Natural killer cell (primary cell): ENCODE data around the gene CUX1. TPM values are rescaled to one million over a fixed set of nuclear protein-coding genes. Genes with fewer than 3 reads are reported as not detected.

Experiments used
- ATAC-seq, 3 donors: fragments of 150-1000 bp in 2 of 3; fragments of 200-7000 bp in 1 of 3; cut with Tn5 transposase; 1 replicate in 1 of 3; 2 replicates in 2 of 3; pipeline ENCODE4 v1.10.0; 2021; ENCODE audit warnings: mild to moderate bottlenecking in 2 of 3, moderate library complexity in 2 of 3
- DNase-seq, 2 donors: peaks; one replicate each; pipeline versions ENCODE4 v3.0.0 to v3.0.0-alpha.2; 2013 to 2021; ENCODE audit warnings: mixed read lengths in 1 of 2
- H3K27ac ChIP-seq: one replicate; pipeline ENCODE4 v1.5.1; 2013; ENCODE audit warnings: mild to moderate bottlenecking, low read length
- H3K27me3 ChIP-seq: one replicate; pipeline ENCODE4 v1.6.1; 2013; ENCODE audit warnings: low read length; ENCODE audit not compliant: control insufficient read depth, insufficient read depth
- H3K36me3 ChIP-seq: one replicate; pipeline ENCODE4 v1.6.1; 2013; ENCODE audit warnings: low read length; ENCODE audit not compliant: control insufficient read depth, insufficient read depth
- H3K4me1 ChIP-seq: one replicate; pipeline ENCODE4 v1.6.1; 2013; ENCODE audit warnings: low read length; ENCODE audit not compliant: control insufficient read depth, insufficient read depth
- H3K4me3 ChIP-seq: one replicate; pipeline ENCODE4 v1.5.1; 2013; ENCODE audit warnings: low read length
- H3K9me3 ChIP-seq: one replicate; pipeline ENCODE4 v1.6.1; 2013; ENCODE audit warnings: low read length; ENCODE audit not compliant: control insufficient read depth, insufficient read depth
- H3K27ac Mint-ChIP-seq, 2 donors: one replicate each; pipeline ENCODE4 v1.8.0; 2022; ENCODE audit warnings: mild to moderate bottlenecking in 2 of 2, mixed read lengths in 2 of 2, moderate library complexity in 1 of 2
- H3K27me3 Mint-ChIP-seq, 2 donors: one replicate each; pipeline ENCODE4 v1.8.0; 2022; ENCODE audit warnings: low read depth in 2 of 2, mixed read lengths in 2 of 2
- H3K36me3 Mint-ChIP-seq: one replicate; pipeline ENCODE4 v1.8.0; 2022; ENCODE audit warnings: mixed read lengths
- H3K4me1 Mint-ChIP-seq, 2 donors: one replicate each; pipeline ENCODE4 v1.8.0; 2022; ENCODE audit warnings: mixed read lengths in 2 of 2
- H3K4me3 Mint-ChIP-seq: one replicate; pipeline ENCODE4 v1.8.0; 2022; ENCODE audit warnings: mild to moderate bottlenecking, moderate library complexity, mixed read lengths
- H3K9me3 Mint-ChIP-seq, 2 donors: one replicate each; pipeline ENCODE4 v1.8.0; 2022; ENCODE audit warnings: mixed read lengths in 2 of 2
- WGBS: methylation state at CpG from one replicate; pipeline ENCODE4 v1.1.7; 2013; ENCODE audit warnings: missing lambda C conversion rate; ENCODE audit not compliant: insufficient coverage; 5-methylcytosine and 5-hydroxymethylcytosine counted together
- intact Hi-C: fragments of 100-400 bp; cut with micrococcal nuclease; formaldehyde crosslinking; loops from one replicate; pipeline ENCODE4 v1.14.2; 2022
- total RNA-seq, 4 donors: library from RNA; stranded (reverse); fragments of 120-200 nt in 1 of 4; gene quantifications; one replicate each; pipeline versions ENCODE4 v1.2.3 to v1.2.4, GENCODE V29; 2013 to 2022
- TF ChIP-seq, protein P1 (sequence below): fragments of 200-600 bp; IDR thresholded peaks from one replicate; pipeline ENCODE4 v1.8.0; 2022; ENCODE audit warnings: antibody characterized with exemption

The CUX1 gene
- total RNA-seq, 3 donors from 2014 or later (not counting 1 experiment from before 2014, with no cell fraction given) = 59.8 to 77.4 (median 73.6) TPM

DNA sequence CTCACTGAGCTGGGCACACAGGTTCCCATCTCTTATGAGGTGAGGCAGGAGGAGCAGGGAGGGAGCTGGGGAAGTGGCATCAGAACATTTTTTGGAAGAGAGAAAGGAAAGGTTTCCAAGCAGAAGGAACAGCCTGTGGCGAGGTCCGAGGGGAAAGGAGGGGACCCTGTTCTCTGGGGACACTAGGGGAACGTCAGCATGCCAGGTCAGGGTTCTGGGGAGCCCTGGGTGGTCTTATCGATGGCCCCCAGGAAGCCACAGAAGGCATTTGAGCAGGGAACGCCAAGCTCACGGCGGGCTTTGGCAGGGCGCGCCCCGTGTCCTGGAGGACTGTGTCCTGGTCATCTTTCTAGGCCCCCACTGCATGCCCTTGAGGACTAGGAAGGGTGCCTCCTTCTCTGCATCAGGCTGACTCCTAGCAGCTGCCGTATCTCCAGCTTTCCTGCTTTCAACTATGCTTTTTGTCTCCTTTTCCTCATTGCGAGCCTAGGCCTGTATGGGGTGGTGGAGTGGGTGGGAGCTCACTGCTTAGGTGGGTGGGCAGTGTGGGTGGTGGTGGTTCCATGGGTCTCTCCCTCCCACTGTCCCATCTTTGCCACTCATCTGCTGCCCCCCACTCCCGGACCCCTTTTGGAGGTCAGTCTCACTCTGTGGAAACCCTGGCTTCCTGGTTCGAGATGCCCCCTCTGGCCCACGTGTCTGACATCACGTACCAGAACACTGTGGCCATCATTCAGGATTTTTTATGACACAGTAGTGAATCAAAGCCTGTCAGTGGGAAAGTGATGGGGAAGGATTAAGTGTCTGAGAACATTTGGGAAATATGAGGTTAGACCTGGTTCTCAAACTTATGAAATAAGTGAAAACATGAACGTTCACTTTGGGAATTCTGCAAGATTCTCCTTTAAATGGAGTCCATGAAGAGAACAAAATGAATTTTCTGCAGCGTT, 89.1 kb downstream of the CUX1 start:
- Mint-ChIP-seq H3K27me3 (no peaks in the 10 kb centered on the region), H3K27ac (peak overlapping the region in 1 of 2 donors; percentile 26), H3K4me1 (peaks cover 15 to 49% of the 10 kb centered on the region in 2 donors), H3K9me3 (no peaks in the 10 kb centered on the region), H3K4me3 (no peak overlapping the region), H3K36me3 (no peaks in the 10 kb centered on the region)
- Histone ChIP-seq H3K4me1 (peaks cover 17% of the 10 kb centered on the region), H3K9me3 (no peaks in the 10 kb centered on the region), H3K27ac (no peak overlapping the region), H3K27me3 (no peaks in the 10 kb centered on the region), H3K4me3 (no peak overlapping the region), H3K36me3 (no peaks in the 10 kb centered on the region)
- DNase-seq (no peak), ATAC-seq (no peak)
- intact Hi-C loops = no loop called here
- TF ChIP-seq, protein P1, sequence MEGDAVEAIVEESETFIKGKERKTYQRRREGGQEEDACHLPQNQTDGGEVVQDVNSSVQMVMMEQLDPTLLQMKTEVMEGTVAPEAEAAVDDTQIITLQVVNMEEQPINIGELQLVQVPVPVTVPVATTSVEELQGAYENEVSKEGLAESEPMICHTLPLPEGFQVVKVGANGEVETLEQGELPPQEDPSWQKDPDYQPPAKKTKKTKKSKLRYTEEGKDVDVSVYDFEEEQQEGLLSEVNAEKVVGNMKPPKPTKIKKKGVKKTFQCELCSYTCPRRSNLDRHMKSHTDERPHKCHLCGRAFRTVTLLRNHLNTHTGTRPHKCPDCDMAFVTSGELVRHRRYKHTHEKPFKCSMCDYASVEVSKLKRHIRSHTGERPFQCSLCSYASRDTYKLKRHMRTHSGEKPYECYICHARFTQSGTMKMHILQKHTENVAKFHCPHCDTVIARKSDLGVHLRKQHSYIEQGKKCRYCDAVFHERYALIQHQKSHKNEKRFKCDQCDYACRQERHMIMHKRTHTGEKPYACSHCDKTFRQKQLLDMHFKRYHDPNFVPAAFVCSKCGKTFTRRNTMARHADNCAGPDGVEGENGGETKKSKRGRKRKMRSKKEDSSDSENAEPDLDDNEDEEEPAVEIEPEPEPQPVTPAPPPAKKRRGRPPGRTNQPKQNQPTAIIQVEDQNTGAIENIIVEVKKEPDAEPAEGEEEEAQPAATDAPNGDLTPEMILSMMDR = no peak
- WGBS = 92% methylated on average over 17 of the region's 18 CpGs

DNA sequence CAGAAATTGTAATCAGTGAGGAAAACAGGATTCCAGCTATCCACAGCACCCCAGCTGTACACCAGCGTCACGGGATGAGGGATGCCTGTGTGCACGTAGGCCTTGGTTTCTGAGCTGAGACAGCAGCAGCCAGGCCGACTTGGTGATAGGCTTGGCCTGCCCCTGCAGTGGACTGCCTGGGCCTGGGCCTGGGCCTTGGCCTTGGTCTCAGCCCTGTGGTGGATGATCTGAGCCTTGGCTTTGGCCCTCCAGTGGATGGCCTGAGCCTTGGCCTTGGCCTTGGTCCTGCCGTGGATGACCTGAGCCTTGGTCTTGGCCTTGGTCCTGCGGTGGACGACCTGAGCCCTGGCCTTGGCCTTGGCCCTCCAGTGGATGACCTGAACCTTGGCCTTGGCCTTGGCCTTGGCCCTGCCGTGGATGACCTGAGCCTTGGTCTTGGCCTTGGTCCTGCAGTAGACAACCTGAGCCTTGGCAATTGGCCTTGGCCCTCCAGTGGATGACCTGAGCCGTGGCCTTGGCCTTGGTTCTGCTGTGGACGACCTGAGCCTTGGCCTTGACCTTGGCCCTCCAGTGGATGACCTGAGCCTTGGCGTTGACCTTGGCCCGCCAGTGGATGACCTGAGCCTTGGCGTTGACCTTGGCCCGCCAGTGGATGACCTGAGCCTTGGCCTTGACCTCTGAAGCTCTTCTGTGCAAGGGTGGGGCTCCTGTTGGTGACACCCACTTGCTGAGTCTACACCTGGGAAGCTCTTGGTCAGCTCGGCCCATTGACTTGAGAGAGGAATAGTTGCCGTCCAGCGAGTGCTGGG, 93.8 kb downstream of the CUX1 start:
- Histone ChIP-seq H3K27ac (no peak overlapping the region), H3K36me3 (peaks cover 2% of the 10 kb centered on the region), H3K4me1 (peaks cover 14% of the 10 kb centered on the region), H3K27me3 (no peaks in the 10 kb centered on the region), H3K9me3 (no peaks in the 10 kb centered on the region), H3K4me3 (no peak overlapping the region)
- Mint-ChIP-seq H3K27ac (no peak overlapping the region), H3K27me3 (no peaks in the 10 kb centered on the region), H3K4me3 (no peak overlapping the region), H3K36me3 (no peaks in the 10 kb centered on the region), H3K9me3 (no peaks in the 10 kb centered on the region), H3K4me1 (peaks cover 13 to 46% of the 10 kb centered on the region in 2 donors)
- ATAC-seq (no peak), DNase-seq (no peak)
- 97% methylated on average over 17 of the region's 17 CpGs for WGBS
- intact Hi-C loops = no loop called here
- TF ChIP-seq, protein P1 = no peak

- H3K4me1 Mint-ChIP-seq = peaks cover 17 to 45% of the 10 kb centered on the region in 2 donors
- H3K9me3 Mint-ChIP-seq = no peaks in the 10 kb centered on the region
- Histone ChIP-seq H3K4me1 (peaks cover 14% of the 10 kb centered on the region), H3K4me3 (no peak overlapping the region), H3K27me3 (no peaks in the 10 kb centered on the region), H3K9me3 (no peaks in the 10 kb centered on the region), H3K36me3 (peaks cover 10% of the 10 kb centered on the region), H3K27ac (no peak overlapping the region)
- no peak overlapping the region for H3K27ac Mint-ChIP-seq
- peak in 1 of 3 donors; percentile 57 for ATAC-seq
- no peaks in the 10 kb centered on the region for H3K27me3 Mint-ChIP-seq
- H3K36me3 Mint-ChIP-seq = no peaks in the 10 kb centered on the region
- TF ChIP-seq, protein P1 = no peak
- 84% methylated on average over 16 of the region's 21 CpGs for WGBS
- DNase-seq = no peak
- H3K4me3 Mint-ChIP-seq = no peak overlapping the region
- intact Hi-C loops = no loop called here
Observed at GRCh38 chr7:101911800-101912715, 94.6 kb downstream of the CUX1 start.
